Measurements from ENCODE around the gene PRKCH. TPM values are rescaled to one million over a fixed set of nuclear protein-coding genes. Genes with fewer than 3 reads are reported as not detected.

Gene PRKCH
- total RNA-seq, 1 experiment from 2014 or later: 2.7 TPM

GRCh38 chr14:61281186-61281947 lies 40.0 kb upstream of the PRKCH start, which contains the start of gene TMEM30B:
Gene TMEM30B, minus strand, starts transcription at chr14:61281338. Its CDS starts 191 bp downstream, at chr14:61281147.
- intact Hi-C loops (cut with micrococcal nuclease; ENCODE audit: unreplicated experiment) (no loop called here), in situ Hi-C loops (cut with HindIII; ENCODE audit: low pct_unique_long_range_greater_than_20kb, low sequenced_read_pairs) (no loop called here)
- ATAC-seq (no peak), DNase-seq (ENCODE audit: low read depth, low spot score) (no peak)
- Histone ChIP-seq H3K4me1 (ENCODE audit: control insufficient read depth, insufficient read depth, low read length) (no peaks in the 10 kb centered on the region), H3K27me3 (ENCODE audit: control insufficient read depth, insufficient read depth, low read length) (peaks cover 26% of the 10 kb centered on the region), H3K27ac (ENCODE audit: low read length) (no peak within 1 kb of the TSS), H3K4me3 (ENCODE audit: low read depth in 2 of 2, low read length in 2 of 2) (peak within 1 kb of the TSS; percentile 33 to 48), H3K36me3 (ENCODE audit: control insufficient read depth, insufficient read depth, low read length) (no peaks in the 10 kb centered on the region), H3K9me3 (ENCODE audit: control insufficient read depth, insufficient read depth, low read depth, low read length) (no peaks in the 10 kb centered on the region)
- ChIA-PET CTCF (no interaction called here), POLR2A (no interaction called here)
- BruUV-seq (replicated peaks): no TSS peak
- TF ChIP-seq POLR2AphosphoS5 (IDR thresholded peaks at IDR 0.05; ENCODE audit: low read depth, low read length) (no peak), CTCF (IDR thresholded peaks at IDR 0.05) (no peak), SIN3A (IDR thresholded peaks at IDR 0.05; ENCODE audit: borderline replicate concordance, insufficient read depth, low read depth, low read length) (no peak), TCF7L2 (IDR thresholded peaks at IDR 0.05; ENCODE audit: low read depth, low read length) (no peak)
- TF ChIP-seq, protein P1, sequence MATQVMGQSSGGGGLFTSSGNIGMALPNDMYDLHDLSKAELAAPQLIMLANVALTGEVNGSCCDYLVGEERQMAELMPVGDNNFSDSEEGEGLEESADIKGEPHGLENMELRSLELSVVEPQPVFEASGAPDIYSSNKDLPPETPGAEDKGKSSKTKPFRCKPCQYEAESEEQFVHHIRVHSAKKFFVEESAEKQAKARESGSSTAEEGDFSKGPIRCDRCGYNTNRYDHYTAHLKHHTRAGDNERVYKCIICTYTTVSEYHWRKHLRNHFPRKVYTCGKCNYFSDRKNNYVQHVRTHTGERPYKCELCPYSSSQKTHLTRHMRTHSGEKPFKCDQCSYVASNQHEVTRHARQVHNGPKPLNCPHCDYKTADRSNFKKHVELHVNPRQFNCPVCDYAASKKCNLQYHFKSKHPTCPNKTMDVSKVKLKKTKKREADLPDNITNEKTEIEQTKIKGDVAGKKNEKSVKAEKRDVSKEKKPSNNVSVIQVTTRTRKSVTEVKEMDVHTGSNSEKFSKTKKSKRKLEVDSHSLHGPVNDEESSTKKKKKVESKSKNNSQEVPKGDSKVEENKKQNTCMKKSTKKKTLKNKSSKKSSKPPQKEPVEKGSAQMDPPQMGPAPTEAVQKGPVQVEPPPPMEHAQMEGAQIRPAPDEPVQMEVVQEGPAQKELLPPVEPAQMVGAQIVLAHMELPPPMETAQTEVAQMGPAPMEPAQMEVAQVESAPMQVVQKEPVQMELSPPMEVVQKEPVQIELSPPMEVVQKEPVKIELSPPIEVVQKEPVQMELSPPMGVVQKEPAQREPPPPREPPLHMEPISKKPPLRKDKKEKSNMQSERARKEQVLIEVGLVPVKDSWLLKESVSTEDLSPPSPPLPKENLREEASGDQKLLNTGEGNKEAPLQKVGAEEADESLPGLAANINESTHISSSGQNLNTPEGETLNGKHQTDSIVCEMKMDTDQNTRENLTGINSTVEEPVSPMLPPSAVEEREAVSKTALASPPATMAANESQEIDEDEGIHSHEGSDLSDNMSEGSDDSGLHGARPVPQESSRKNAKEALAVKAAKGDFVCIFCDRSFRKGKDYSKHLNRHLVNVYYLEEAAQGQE (IDR thresholded peaks at IDR 0.05; ENCODE audit: insufficient read depth in 1 of 2, low read depth in 2 of 2, low read length in 1 of 2): no peak

DNA sequence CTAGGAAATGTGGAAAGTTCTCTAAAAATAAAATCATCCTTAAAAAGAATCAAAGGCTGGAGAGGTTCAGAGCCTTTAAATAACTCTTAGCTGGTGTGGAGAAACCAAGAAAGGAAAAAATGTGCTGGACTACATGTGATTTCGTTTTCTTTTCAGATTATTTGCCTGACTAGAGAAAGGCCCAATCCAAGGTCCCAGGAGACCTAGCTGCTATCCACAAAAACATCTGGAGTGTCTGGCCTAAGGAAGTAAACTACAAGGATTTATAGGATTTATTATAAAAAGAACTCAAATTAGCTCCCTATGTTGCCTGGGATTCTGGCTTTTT lies 39.5 kb upstream of the PRKCH start:
- TF ChIP-seq TCF7L2 (IDR thresholded peaks at IDR 0.05; ENCODE audit: low read depth, low read length) (no peak), POLR2AphosphoS5 (IDR thresholded peaks at IDR 0.05; ENCODE audit: low read depth, low read length) (no peak), SIN3A (IDR thresholded peaks at IDR 0.05; ENCODE audit: borderline replicate concordance, insufficient read depth, low read depth, low read length) (no peak), CTCF (IDR thresholded peaks at IDR 0.05) (no peak)
- TF ChIP-seq, protein P1 (IDR thresholded peaks at IDR 0.05; ENCODE audit: insufficient read depth in 1 of 2, low read depth in 2 of 2, low read length in 1 of 2): no peak
- BruUV-seq (replicated peaks): no TSS peak
- ChIA-PET CTCF (no interaction called here), POLR2A (no interaction called here)
- H3K27me3 ChIP-seq (ENCODE audit: control insufficient read depth, insufficient read depth, low read length): peaks cover 26% of the 10 kb centered on the region
- DNase-seq (ENCODE audit: low read depth, low spot score): no peak
- no peaks in the 10 kb centered on the region for H3K9me3 ChIP-seq (ENCODE audit: control insufficient read depth, insufficient read depth, low read depth, low read length)
- H3K4me3 ChIP-seq (ENCODE audit: low read depth in 2 of 2, low read length in 2 of 2): no peak overlapping the region
- H3K4me1 ChIP-seq (ENCODE audit: control insufficient read depth, insufficient read depth, low read length): no peaks in the 10 kb centered on the region
- in situ Hi-C loops (cut with HindIII; ENCODE audit: low pct_unique_long_range_greater_than_20kb, low sequenced_read_pairs) (no loop called here), intact Hi-C loops (cut with micrococcal nuclease; ENCODE audit: unreplicated experiment) (no loop called here)
- H3K27ac ChIP-seq (ENCODE audit: low read length): no peak overlapping the region
- H3K36me3 ChIP-seq (ENCODE audit: control insufficient read depth, insufficient read depth, low read length): no peaks in the 10 kb centered on the region
- no peak for ATAC-seq

Data from Panc1 (cell line).